IMR-90 (cell line): ENCODE results near the gene TPP2. TPM values are rescaled to one million over a fixed set of nuclear protein-coding genes. Genes with fewer than 3 reads are reported as not detected.

Experiments
- ATAC-seq: fragments of 200-7000 bp; cut with Tn5 transposase; 2 replicates; pipeline ENCODE4 v1.9.1; 2020; ENCODE audit warnings: low read depth, mild to moderate bottlenecking, moderate library complexity
- BruUV-seq: library from RNA; stranded (reverse); fragments of 400-500 nt; replicated peaks from 2 replicates; lab custom pipeline; 2021; lab: Mats Ljungman, UMichigan
- CTCF ChIA-PET: fragments of 300-600 bp; formaldehyde crosslinking; extraction: SDS; loops from one replicate; lab custom pipeline; 2021; ENCODE audit warnings: antibody characterized with exemption; lab: Yijun Ruan, JAX
- POLR2A ChIA-PET: fragments of 300-600 bp; sonication (Branson Sonifier 250); formaldehyde crosslinking; loops from one replicate; lab custom pipeline; 2022; ENCODE audit warnings: antibody characterized with exemption; ENCODE audit not compliant: unreplicated experiment; lab: Charles Lee
- DNase-seq: peaks from one replicate; pipeline ENCODE4 v3.0.0; 2013
- H2AFZ ChIP-seq: replicated peaks from 2 replicates; pipeline ENCODE3; 2013; ENCODE audit warnings: low read length, mild to moderate bottlenecking; ENCODE audit not compliant: poor library complexity
- H2AK5ac ChIP-seq: 2 replicates; pipeline ENCODE4 v1.6.1; 2013; ENCODE audit warnings: low read depth, low read length, inconsistent platforms
- H2AK9ac ChIP-seq: replicated peaks from 2 replicates; pipeline ENCODE3; 2013; ENCODE audit warnings: mild to moderate bottlenecking, low read depth, low read length, moderate library complexity; ENCODE audit not compliant: poor library complexity
- H2BK120ac ChIP-seq: 2 replicates; pipeline ENCODE4 v1.6.1; 2013; ENCODE audit warnings: low read depth, low read length, inconsistent platforms
- H2BK15ac ChIP-seq: 3 replicates; pipeline ENCODE4 v1.6.1; 2013; ENCODE audit warnings: low read depth, low read length, inconsistent platforms
- H2BK20ac ChIP-seq: 2 replicates; pipeline ENCODE4 v1.6.1; 2013; ENCODE audit warnings: low read depth, mild to moderate bottlenecking, inconsistent platforms, low read length, moderate library complexity
- H2BK5ac ChIP-seq: 2 replicates; pipeline ENCODE4 v1.6.1; 2013; ENCODE audit warnings: mild to moderate bottlenecking, low read depth, low read length, inconsistent platforms; ENCODE audit not compliant: poor library complexity, severe bottlenecking
- H3K14ac ChIP-seq: replicated peaks from 2 replicates; pipeline ENCODE4 v1.6.1; 2013; ENCODE audit warnings: low read depth, low read length, inconsistent platforms
- H3K18ac ChIP-seq: 2 replicates; pipeline ENCODE4 v1.6.1; 2013; ENCODE audit warnings: low read depth, low read length, control low read depth
- H3K23ac ChIP-seq: 2 replicates; pipeline ENCODE4 v1.6.1; 2013; ENCODE audit warnings: low read depth, low read length, inconsistent platforms
- H3K27ac ChIP-seq: 2 replicates; pipeline ENCODE4 v1.5.1; 2013; ENCODE audit warnings: mild to moderate bottlenecking, control low read depth, low read length; ENCODE audit not compliant: insufficient read depth
- H3K27me3 ChIP-seq: 2 replicates; pipeline ENCODE4 v1.6.1; 2013; ENCODE audit warnings: low read length; ENCODE audit not compliant: control insufficient read depth, insufficient read depth
- H3K36me3 ChIP-seq: 2 replicates; pipeline ENCODE4 v1.6.1; 2013; ENCODE audit warnings: low read length, mixed read lengths; ENCODE audit not compliant: control insufficient read depth, insufficient read depth
- H3K4ac ChIP-seq: 2 replicates; pipeline ENCODE4 v1.6.1; 2013; ENCODE audit warnings: low read depth, low read length, inconsistent platforms
- H3K4me1 ChIP-seq: 2 replicates; pipeline ENCODE4 v1.6.1; 2013; ENCODE audit warnings: low read length, mixed read lengths; ENCODE audit not compliant: control insufficient read depth, insufficient read depth
- H3K4me2 ChIP-seq: 2 replicates; pipeline ENCODE4 v1.6.1; 2013; ENCODE audit warnings: low read depth, mild to moderate bottlenecking, control low read depth, low read length, moderate library complexity
- H3K4me3 ChIP-seq: 2 replicates; pipeline ENCODE4 v1.5.1; 2013; ENCODE audit warnings: low read depth, mild to moderate bottlenecking, control low read depth, low read length, moderate library complexity; ENCODE audit not compliant: insufficient read depth
- H3K56ac ChIP-seq: 2 replicates; pipeline ENCODE4 v1.6.1; 2013; ENCODE audit warnings: low read length, inconsistent platforms; ENCODE audit not compliant: insufficient read depth; ENCODE audit errors: extremely low read depth
- H3K79me1 ChIP-seq, 2 experiments: 2 replicates each; pipeline ENCODE4 v1.6.1; 2013; ENCODE audit warnings: low read length in 2 of 2, inconsistent platforms in 1 of 2, low read depth in 1 of 2
- H3K9ac ChIP-seq: 2 replicates; pipeline ENCODE4 v1.6.1; 2013; ENCODE audit warnings: low read depth, low read length, control low read depth
- H3K9me1 ChIP-seq: 2 replicates; pipeline ENCODE4 v1.6.1; 2013; ENCODE audit warnings: low read length, inconsistent platforms; ENCODE audit not compliant: insufficient read depth
- H3K9me3 ChIP-seq: 2 replicates; pipeline ENCODE4 v1.6.1; 2013; ENCODE audit warnings: low read length; ENCODE audit not compliant: control insufficient read depth, insufficient read depth
- H4K20me1 ChIP-seq: 2 replicates; pipeline ENCODE4 v1.6.1; 2013; ENCODE audit warnings: low read length, inconsistent platforms; ENCODE audit not compliant: insufficient read depth
- H4K5ac ChIP-seq: 2 replicates; pipeline ENCODE4 v1.6.1; 2013; ENCODE audit warnings: mild to moderate bottlenecking, low read depth, low read length, control low read depth
- H4K8ac ChIP-seq, 2 experiments: 2 replicates each; pipeline ENCODE4 v1.6.1; 2013; ENCODE audit warnings: low read depth in 2 of 2, low read length in 2 of 2, control low read depth in 1 of 2, inconsistent platforms in 1 of 2
- H4K91ac ChIP-seq: 2 replicates; pipeline ENCODE4 v1.6.1; 2013; ENCODE audit warnings: low read depth, low read length, inconsistent platforms; ENCODE audit not compliant: insufficient read depth
- BHLHE40 ChIP-seq: fragments of 150-350 bp; IDR thresholded peaks from 2 replicates; pipeline ENCODE4 v1.6.1; 2016; ENCODE audit warnings: mild to moderate bottlenecking, low read depth, low read length
- CEBPB ChIP-seq: IDR thresholded peaks from 2 replicates; pipeline ENCODE4 v1.6.1; 2012; ENCODE audit warnings: low read depth, low read length, improper control_type of control experiment
- CHD1 ChIP-seq: IDR thresholded peaks from 2 replicates; pipeline ENCODE4 v1.6.1; 2012; ENCODE audit warnings: low read depth, low read length, improper control_type of control experiment
- CTCF ChIP-seq: conservative IDR thresholded peaks from 2 replicates; pipeline ENCODE4 v1.5.1; 2012; ENCODE audit warnings: mild to moderate bottlenecking, low read depth, low read length, improper control_type of control experiment
- ELK1 ChIP-seq: fragments of 150-350 bp; IDR thresholded peaks from 2 replicates; pipeline ENCODE4 v1.6.1; 2016; ENCODE audit warnings: low read depth, mild to moderate bottlenecking, low read length, moderate library complexity, borderline replicate concordance
- FOS ChIP-seq: fragments of 150-350 bp; IDR thresholded peaks from 2 replicates; pipeline ENCODE4 v1.6.1; 2016; ENCODE audit warnings: low read depth, low read length
- MAFK ChIP-seq: IDR thresholded peaks from 2 replicates; pipeline ENCODE4 v1.6.1; 2012; ENCODE audit warnings: low read depth, low read length, improper control_type of control experiment
- MAZ ChIP-seq: IDR thresholded peaks from 2 replicates; pipeline ENCODE4 v1.6.1; 2012; ENCODE audit warnings: low read depth, mild to moderate bottlenecking, low read length, improper control_type of control experiment, moderate library complexity, borderline replicate concordance
- MXI1 ChIP-seq: IDR thresholded peaks from 2 replicates; pipeline ENCODE4 v1.6.1; 2012; ENCODE audit warnings: low read depth, mild to moderate bottlenecking, low read length, moderate library complexity, borderline replicate concordance
- NFE2L2 ChIP-seq: fragments of 150-350 bp; IDR thresholded peaks from 2 replicates; pipeline ENCODE4 v1.6.1; 2016; ENCODE audit warnings: low read depth, mild to moderate bottlenecking, low read length
- POLR2A ChIP-seq: IDR thresholded peaks from 2 replicates; pipeline ENCODE4 v1.6.1; 2012; ENCODE audit warnings: mild to moderate bottlenecking, low read depth, low read length
- RAD21 ChIP-seq: IDR thresholded peaks from 2 replicates; pipeline ENCODE4 v1.6.1; 2012; ENCODE audit warnings: low read length, improper control_type of control experiment
- RCOR1 ChIP-seq: IDR thresholded peaks from 2 replicates; pipeline ENCODE4 v1.6.1; 2012; ENCODE audit warnings: mild to moderate bottlenecking, low read length, improper control_type of control experiment; ENCODE audit not compliant: insufficient replicate concordance
- RFX5 ChIP-seq: IDR thresholded peaks from 2 replicates; pipeline ENCODE4 v1.8.0; 2012; ENCODE audit warnings: low read depth, mild to moderate bottlenecking, low read length, moderate library complexity
- SMC3 ChIP-seq: fragments of 150-350 bp; IDR thresholded peaks from 2 replicates; pipeline ENCODE4 v1.6.1; 2016; ENCODE audit warnings: low read depth, mild to moderate bottlenecking, antibody characterized with exemption, low read length, moderate library complexity
- USF2 ChIP-seq: fragments of 150-350 bp; IDR thresholded peaks from 2 replicates; pipeline ENCODE4 v1.6.1; 2017; ENCODE audit warnings: mild to moderate bottlenecking, antibody characterized with exemption, low read length, low read depth
- WGBS, 2 experiments: methylation state at CpG; one replicate each; pipeline versions ENCODE4 v1.1.5 to v1.1.7; 2013; ENCODE audit warnings: missing lambda C conversion rate in 2 of 2; ENCODE audit not compliant: insufficient read length in 1 of 2; ENCODE audit errors: extremely low coverage in 2 of 2; 5-methylcytosine and 5-hydroxymethylcytosine counted together
- dilution Hi-C: fragments of 300-500 bp; cut with HindIII; formaldehyde crosslinking; loops from one replicate; pipeline ENCODE4 v1.14.3; 2018; ENCODE audit warnings: low sequenced_read_pairs; ENCODE audit not compliant: unreplicated experiment
- in situ Hi-C: fragments of 300-500 bp; cut with MboI; formaldehyde crosslinking; loops from 3 replicates; pipeline ENCODE4 v1.14.3; 2019; ENCODE audit warnings: low sequenced_read_pairs, inconsistent platforms, mixed read lengths
- intact Hi-C: fragments of 100-400 bp; cut with micrococcal nuclease; formaldehyde crosslinking; loops from 2 replicates; pipeline ENCODE4 v1.10.0; 2022
- polyA plus RNA-seq, 3 experiments: library from polyadenylated mRNA; depleted of rRNA; stranded (reverse); fragments of >200 nt; gene quantifications; 2 replicates each; pipeline ENCODE4 v1.2.3, GENCODE V29; 2012; ENCODE audit warnings: low replicate concordance in 1 of 3
- total RNA-seq: library from RNA; depleted of rRNA; stranded (reverse); fragments of >200 nt; gene quantifications from 2 replicates; pipeline ENCODE4 v1.2.3, GENCODE V29; 2012

The TPP2 gene
- total and polyA plus RNA-seq, 2 of the 4 experiments (the other 2 are of a cell fraction), result 27.6 to 52.9 TPM

GRCh38 chr13:102620516-102620915, 23.7 kb downstream of the TPP2 start:
- Histone ChIP-seq H2BK5ac (no peak overlapping the region), H3K4me3 (no peak overlapping the region), H3K9me3 (no peaks in the 10 kb centered on the region), H3K27me3 (no peaks in the 10 kb centered on the region), H3K9ac (no peak overlapping the region), H2AK9ac (no peak overlapping the region), H3K4me1 (peaks cover 2% of the 10 kb centered on the region; the same call in 1 of the 2 replicates), H4K8ac (no peak overlapping the region), H3K4me2 (no peak overlapping the region), H2BK20ac (no peak overlapping the region), H4K5ac (no peak overlapping the region), H3K56ac (no peak overlapping the region), H2BK15ac (no peak overlapping the region), H3K23ac (no peak overlapping the region), H3K79me1 (peaks cover 18 to 24% of the 10 kb centered on the region in 2 experiments), H2AK5ac (no peak overlapping the region), H2BK120ac (no peak overlapping the region), H3K4ac (no peak overlapping the region), H3K36me3 (peaks cover 19% of the 10 kb centered on the region), H2AFZ (no peak overlapping the region), H4K20me1 (no peaks in the 10 kb centered on the region; the same call in 1 of the 2 replicates), H3K9me1 (0 out of 2 replicates have a peak, but pooled peaks cover 3% of the 10 kb centered on the region), H3K14ac (no peak overlapping the region), H4K91ac (no peak overlapping the region), H3K18ac (no peak overlapping the region), H3K27ac (no peak overlapping the region)
- CTCF ChIA-PET, result no interaction called here
- dilution Hi-C loops (no loop called here), intact Hi-C loops (no loop called here), in situ Hi-C loops (no loop called here)
- DNase-seq, result no peak
- no peak for ATAC-seq
- BruUV-seq, result no TSS peak
- POLR2A ChIA-PET, result no interaction called here
- TF ChIP-seq CTCF, result no peak
- no peak for TF ChIP-seq CEBPB
- no peak for TF ChIP-seq CHD1
- TF ChIP-seq RFX5, result no peak
- TF ChIP-seq SMC3, result no peak
- no peak for TF ChIP-seq RAD21
- TF ChIP-seq MXI1, result no peak
- no peak for TF ChIP-seq NFE2L2
- no peak for TF ChIP-seq MAZ
- TF ChIP-seq BHLHE40, result no peak
- TF ChIP-seq USF2, result no peak
- no peak for TF ChIP-seq POLR2A
- no peak for TF ChIP-seq RCOR1
- TF ChIP-seq MAFK, result no peak
- no peak for TF ChIP-seq ELK1
- TF ChIP-seq FOS, result no peak
- WGBS, 2 experiments, result 100% methylated on average over 1 of the region's 6 CpGs; no CpG with 5 or more reads in 1 of the 2 experiments
